GM18520 (cell line): ENCODE measurements around the gene PFN3.
"Not testable (repeated sequence)": the region's sequence is repeated elsewhere in the genome, so short reads cannot be mapped to it uniquely, and the experiment has no call there.

ENCODE experiments used
- ATAC-seq: cut with Tn5 transposase; IDR thresholded peaks from one replicate; pipeline ENCODE4 v1.9.1; 2021; ENCODE audit not compliant: unreplicated experiment

The PFN3 gene

DNA sequence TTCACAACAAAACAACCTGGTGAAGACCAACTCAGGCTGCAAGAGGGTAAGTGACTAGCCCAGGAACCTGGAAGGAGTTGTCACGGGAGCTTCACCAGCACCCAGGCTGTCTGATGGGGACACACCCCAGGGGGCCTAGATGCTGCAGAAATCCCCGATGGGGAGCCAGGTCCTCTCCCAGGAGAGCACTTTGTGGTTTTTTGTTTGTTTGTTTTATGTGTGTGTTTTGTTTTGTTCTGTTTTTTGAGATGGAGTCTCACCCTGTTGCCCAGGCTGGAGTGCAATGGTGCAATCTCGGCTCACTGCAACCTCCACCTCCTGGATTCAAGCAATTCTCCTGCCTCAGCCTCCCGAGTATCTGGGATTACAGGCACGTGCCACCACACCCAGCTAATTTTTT is 24.9 kb downstream of the PFN3 start:
- not testable (repeated sequence) for ATAC-seq

- ATAC-seq, result no peak
Measured at GRCh38 chr5:177374211-177374610, 26.2 kb downstream of the PFN3 start.

GRCh38 chr5:177373806-177374205 is 26.7 kb downstream of the PFN3 start:
- ATAC-seq, result no peak

GRCh38 chr5:177372910-177373309 is 27.6 kb downstream of the PFN3 start:
- ATAC-seq, result no peak

- ATAC-seq, result no peak
Measured at GRCh38 chr5:177372034-177372896, 28.2 kb downstream of the PFN3 start.

DNA sequence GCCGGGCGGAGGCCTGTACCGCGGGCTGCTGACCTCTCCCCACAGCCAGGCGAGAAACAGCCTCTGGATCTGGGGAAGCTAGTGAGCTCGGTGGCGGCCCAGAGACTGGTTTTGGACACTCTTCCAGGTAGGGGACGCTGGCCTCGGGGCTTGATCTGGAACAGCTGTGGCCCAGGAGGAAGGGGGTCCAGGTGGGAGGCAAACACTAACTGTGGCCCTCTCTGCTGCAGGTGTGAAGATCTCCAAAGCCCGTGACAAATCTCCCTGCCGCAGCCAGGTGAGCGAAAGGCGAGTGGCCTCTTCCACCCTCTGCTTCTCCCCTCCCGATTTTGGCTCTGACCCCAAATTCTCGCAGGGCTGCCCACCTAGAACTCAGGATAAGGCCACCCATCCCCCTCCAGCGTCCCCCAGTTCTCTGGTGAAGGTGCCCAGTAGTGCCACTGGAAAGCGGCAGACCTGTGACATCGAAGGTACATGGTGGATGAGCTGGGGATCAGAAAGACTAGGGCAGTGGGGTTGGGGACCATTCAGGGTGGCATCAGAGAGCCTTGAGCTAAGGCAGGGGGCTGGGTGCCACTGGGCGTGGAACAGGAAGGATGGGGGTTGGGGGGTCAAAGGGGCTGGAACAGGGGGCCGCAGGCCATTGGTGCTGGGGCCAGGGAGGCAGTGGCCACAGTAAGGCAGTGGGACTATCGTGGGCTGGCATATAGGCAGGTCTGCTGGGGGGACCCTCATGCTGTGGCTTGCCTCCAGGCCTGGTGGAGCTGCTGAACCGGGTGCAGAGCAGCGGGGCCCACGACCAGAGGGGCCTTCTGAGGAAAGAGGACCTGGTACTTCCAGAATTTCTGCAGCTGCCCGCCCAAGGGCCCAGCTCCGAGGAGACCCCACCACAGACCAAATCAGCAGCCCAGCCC is 29.1 kb downstream of the PFN3 start:
- ATAC-seq, result no peak

DNA sequence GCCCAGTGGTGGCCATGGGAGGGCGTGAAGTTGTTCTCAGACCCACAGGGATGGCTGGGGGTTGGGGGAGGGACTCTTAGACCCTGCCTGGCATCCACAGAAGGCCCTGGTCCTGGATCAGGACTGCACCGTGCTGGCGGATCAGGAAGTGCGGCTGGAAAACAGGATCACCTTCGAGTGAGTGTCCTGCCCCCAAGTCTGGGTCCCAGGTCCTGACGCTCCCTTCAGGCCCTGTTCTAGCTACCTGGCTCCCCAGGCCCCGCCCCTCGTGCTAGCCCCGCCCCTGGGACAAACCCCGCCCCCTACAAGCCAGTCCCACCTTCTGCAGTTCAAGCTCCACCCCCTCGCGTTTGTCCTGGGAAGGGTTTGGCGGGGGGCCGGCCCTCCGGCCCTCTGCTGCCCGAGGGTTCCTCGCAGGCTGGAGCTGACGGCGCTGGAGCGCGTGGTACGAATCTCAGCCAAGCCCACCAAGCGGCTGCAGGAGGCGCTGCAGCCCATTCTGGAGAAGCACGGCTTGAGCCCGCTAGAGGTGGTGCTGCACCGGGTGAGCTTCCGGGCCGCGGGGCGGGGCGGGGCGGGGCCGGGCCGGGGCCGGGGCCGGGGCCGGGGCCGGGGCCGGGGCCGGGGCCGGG is 29.9 kb downstream of the PFN3 start:
- peak; percentile 77 for ATAC-seq

- no peak for ATAC-seq
Measured at GRCh38 chr5:177369645-177370440, 30.6 kb downstream of the PFN3 start.

DNA sequence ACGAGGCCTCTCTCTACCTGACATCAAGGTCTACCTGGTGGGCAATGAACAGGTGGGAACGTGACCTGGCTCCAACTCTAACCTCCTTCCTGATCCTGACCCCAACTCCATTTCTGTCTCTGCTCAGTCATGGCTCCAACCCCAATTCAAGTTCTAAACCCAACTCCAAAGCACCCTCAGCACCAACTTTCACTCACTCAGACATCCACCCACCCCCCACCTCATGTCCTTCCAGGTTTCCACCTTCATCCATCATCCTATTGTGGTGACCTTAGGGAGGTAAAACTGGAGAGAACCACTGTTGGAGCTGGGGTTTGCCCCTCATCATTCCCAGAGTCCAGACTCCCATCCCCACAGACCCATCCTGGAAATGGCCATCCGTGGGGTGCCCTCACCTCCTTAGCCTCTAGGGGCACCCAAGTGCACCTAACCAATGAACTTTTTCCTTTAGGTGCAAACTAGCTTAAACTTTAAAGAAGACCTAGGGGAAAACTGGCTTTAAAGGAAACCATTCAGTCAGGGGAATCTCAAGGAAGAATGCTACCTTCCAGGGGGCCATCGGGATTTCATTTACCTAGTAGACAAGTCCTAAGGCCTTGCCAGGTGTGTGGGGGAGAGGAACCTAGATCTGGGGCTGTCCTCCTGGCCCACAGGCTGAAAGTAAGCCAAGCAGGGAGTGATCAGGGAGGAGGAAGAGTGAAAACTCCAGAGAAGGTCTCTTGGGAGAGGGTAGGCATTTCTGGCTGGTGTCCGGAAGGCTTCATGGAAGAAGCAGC is 31.4 kb downstream of the PFN3 start:
- no peak for ATAC-seq

DNA sequence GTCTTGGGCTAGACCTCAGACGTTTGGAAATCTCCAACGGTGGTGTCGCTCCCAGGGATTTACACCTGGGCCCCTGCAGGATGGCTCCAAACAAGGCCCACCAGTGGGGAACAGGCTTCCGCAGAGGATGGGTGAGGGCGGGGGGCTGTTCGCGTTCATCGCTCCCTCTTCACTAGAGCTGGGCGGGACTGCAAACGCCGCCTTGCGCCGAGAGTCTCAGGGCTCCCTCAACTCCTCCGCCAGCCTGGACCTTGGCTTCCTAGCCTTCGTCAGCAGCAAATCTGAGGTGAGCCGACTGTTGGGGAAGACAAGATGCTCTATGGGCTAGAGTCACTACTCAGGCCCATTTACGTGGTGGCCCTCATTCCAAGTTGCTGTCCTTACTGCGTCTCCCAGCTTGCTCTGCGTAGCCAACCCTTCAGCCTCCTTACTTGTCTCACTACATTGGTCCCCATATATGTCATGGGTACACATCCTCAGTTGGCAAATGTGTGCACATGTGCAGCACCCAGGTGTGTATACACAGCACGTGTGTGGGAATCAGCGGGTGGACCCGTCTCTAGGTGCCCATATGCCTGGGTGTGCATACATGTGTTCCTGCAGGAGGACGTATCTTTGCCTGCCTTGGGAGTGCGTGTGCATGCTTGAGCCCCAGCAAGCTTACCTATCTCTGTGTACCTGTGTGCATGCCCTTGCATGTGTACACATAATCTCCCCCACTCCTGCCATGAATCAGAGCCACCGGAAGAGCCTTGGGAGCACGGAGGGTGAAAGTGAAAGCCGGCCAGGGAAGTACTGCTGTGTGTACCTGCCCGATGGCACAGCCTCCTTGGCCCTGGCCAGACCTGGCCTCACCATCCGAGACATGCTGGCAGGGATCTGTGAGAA is 32.2 kb downstream of the PFN3 start:
- ATAC-seq, result no peak

- ATAC-seq, result no peak
Measured at GRCh38 chr5:177367323-177367848, 33.1 kb downstream of the PFN3 start.

- no peak for ATAC-seq
Measured at GRCh38 chr5:177366528-177367322, 33.7 kb downstream of the PFN3 start.

GRCh38 chr5:177365845-177366527 is 34.5 kb downstream of the PFN3 start:
- no peak for ATAC-seq

GRCh38 chr5:177364159-177364962 is 36.1 kb downstream of the PFN3 start:
- peak; percentile 29 for ATAC-seq

DNA sequence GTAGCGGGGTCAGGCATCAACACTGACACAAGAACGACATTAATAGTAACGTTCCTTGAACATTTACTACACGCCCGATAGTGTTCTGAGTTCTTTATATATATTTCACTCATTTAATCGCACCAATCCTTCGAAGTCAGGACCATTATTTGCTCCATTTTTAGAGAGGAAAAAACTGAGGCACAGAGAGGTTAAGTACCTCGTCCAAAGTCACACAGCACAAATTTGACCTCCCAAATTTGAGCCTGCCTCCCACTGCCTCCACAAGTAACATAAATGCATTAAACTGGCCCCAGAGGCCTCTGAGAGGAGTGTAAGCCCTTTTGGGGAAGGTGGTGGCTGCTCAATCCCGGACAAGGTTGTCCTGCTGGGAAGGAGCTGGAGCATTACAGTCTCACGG is 36.9 kb downstream of the PFN3 start:
- ATAC-seq, result no peak
